Measurements from ENCODE around the gene GNE.

GNE gene

GRCh38 chr9:36165826-36166167 is 92.5 kb downstream of the GNE start:
- DNase-seq: no peak

- no peak for DNase-seq
These were observed 93.3 kb downstream of the GNE start for GRCh38 chr9:36164989-36165388.

Measured in stimulated activated CD4-positive, alpha-beta T cell treated with anti-CD3 and anti-CD28 coated beads, Interleukin-4, amount 100 ng/mL, for 4 hours (primary cell).